ENCODE results near the gene CORO7. TPM values are rescaled to one million over a fixed set of nuclear protein-coding genes. Genes with fewer than 3 reads are reported as not detected.
A peak's percentile ranks its signal among the peaks of the same experiment; 100 is the strongest.

Gene CORO7
- total RNA-seq, 2 experiments from 2014 or later, result 167 to 176 TPM

DNA sequence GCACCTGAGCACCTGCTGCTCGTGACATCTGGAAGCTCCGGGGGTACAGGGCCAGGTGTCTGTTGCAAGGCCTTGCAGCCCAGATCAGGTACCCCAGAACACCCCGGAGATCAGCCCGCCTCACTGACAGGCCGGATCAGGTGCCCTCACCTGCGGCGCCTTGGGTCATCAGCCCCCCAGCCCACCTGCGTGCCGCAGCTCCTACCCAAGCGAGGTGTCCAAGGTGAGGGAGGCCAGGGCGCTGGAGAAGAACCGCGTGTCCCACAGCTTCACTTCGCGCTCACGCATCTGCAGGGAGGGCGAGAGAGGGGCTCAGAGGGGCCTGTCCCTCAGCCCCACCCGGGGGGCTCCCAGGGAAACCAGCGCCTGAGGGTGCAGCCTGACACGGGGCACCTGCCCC is 28.6 kb downstream of the CORO7 start:
- Mint-ChIP-seq H3K27ac (no peak overlapping the region), H3K9me3 (ENCODE audit: insufficient read depth) (no peaks in the 10 kb centered on the region), H3K4me3 (no peak overlapping the region), H3K36me3 (ENCODE audit: low read depth) (peaks cover 16% of the 10 kb centered on the region), H3K27me3 (ENCODE audit: low read depth) (no peaks in the 10 kb centered on the region), H3K4me1 (ENCODE audit: low read depth) (peaks cover 2% of the 10 kb centered on the region)
- DNase-seq, result no peak
- ChIA-PET POLR2A (no interaction called here), CTCF (no interaction called here)
- ATAC-seq, result no peak

GRCh38 chr16:4386951-4387565 is 29.3 kb downstream of the CORO7 start:
- no peak for ATAC-seq
- Mint-ChIP-seq H3K36me3 (ENCODE audit: low read depth) (peaks cover 16% of the 10 kb centered on the region), H3K27me3 (ENCODE audit: low read depth) (no peaks in the 10 kb centered on the region), H3K27ac (peak overlapping the region; percentile 24), H3K4me1 (ENCODE audit: low read depth) (no peaks in the 10 kb centered on the region), H3K4me3 (no peak overlapping the region), H3K9me3 (ENCODE audit: insufficient read depth) (no peaks in the 10 kb centered on the region)
- POLR2A ChIA-PET, result interaction anchor here (0.5 kb wide), 1 partner anchor 14 kb away, joined by 3 read pairs; no protein-coding TSS in a partner anchor
- CTCF ChIA-PET, result interaction anchor here (1.2 kb wide), 1 partner anchor 28 kb away, joined by 3 read pairs; no protein-coding TSS in a partner anchor
- no peak for DNase-seq

GRCh38 chr16:4386451-4386805 is 30.0 kb downstream of the CORO7 start:
- DNase-seq (no peak), ATAC-seq (peak; percentile 13)
- Mint-ChIP-seq H3K4me1 (ENCODE audit: low read depth) (no peaks in the 10 kb centered on the region), H3K9me3 (ENCODE audit: insufficient read depth) (no peaks in the 10 kb centered on the region), H3K27me3 (ENCODE audit: low read depth) (no peaks in the 10 kb centered on the region), H3K27ac (no peak overlapping the region), H3K36me3 (ENCODE audit: low read depth) (peaks cover 16% of the 10 kb centered on the region), H3K4me3 (no peak overlapping the region)
- ChIA-PET POLR2A (no interaction called here), CTCF (interaction anchor here (1.2 kb wide), 1 partner anchor 27 kb away, joined by 3 read pairs; no protein-coding TSS in a partner anchor)

DNA sequence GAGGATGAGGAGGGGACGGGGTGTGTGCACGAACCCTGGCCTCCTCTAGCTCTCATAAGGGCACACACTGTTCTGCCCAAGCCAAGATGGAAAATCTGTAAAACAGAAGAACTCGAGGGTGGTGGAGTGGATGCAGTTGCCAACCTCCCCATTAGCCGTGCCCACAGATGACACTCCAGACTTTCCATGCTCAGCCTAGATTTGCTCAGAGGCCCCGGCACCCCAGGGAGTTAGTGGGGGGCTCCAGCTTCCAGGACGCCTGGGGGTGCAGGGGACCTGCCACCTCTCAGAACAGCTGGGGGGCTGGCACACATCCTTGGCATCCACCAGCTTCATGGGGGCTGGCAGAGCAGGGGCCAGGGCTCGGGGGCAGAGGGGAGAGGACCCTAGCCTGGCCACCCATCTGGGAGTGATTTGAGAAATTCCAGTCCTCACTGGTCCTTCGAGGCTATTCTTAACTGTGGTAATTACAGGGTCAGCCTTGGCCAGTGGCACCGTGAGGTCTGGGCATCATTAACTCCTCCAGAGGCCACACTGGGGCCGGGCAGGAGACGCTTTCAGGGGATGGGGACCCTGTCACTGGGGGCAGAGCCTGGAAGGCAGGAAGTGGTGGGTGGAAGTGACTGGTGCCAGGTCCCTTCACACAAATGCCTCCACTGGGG is 30.5 kb downstream of the CORO7 start:
- H3K36me3 Mint-ChIP-seq (ENCODE audit: low read depth), result peaks cover 16% of the 10 kb centered on the region
- no peak for DNase-seq
- no peak for ATAC-seq
- H3K27me3 Mint-ChIP-seq (ENCODE audit: low read depth), result no peaks in the 10 kb centered on the region
- ChIA-PET POLR2A (no interaction called here), CTCF (interaction anchor here (1.2 kb wide), 1 partner anchor 27 kb away, joined by 3 read pairs; no protein-coding TSS in a partner anchor)
- no peak overlapping the region for H3K4me3 Mint-ChIP-seq
- H3K27ac Mint-ChIP-seq, result no peak overlapping the region
- no peaks in the 10 kb centered on the region for H3K9me3 Mint-ChIP-seq (ENCODE audit: insufficient read depth)
- H3K4me1 Mint-ChIP-seq (ENCODE audit: low read depth), result no peaks in the 10 kb centered on the region

GRCh38 chr16:4385066-4385788 is 31.2 kb downstream of the CORO7 start:
- Mint-ChIP-seq H3K4me3 (no peak overlapping the region), H3K27ac (no peak overlapping the region), H3K4me1 (ENCODE audit: low read depth) (no peaks in the 10 kb centered on the region), H3K27me3 (ENCODE audit: low read depth) (no peaks in the 10 kb centered on the region), H3K36me3 (ENCODE audit: low read depth) (peaks cover 15% of the 10 kb centered on the region), H3K9me3 (ENCODE audit: insufficient read depth) (no peaks in the 10 kb centered on the region)
- ChIA-PET POLR2A (no interaction called here), CTCF (no interaction called here)
- ATAC-seq (no peak), DNase-seq (no peak)

DNA sequence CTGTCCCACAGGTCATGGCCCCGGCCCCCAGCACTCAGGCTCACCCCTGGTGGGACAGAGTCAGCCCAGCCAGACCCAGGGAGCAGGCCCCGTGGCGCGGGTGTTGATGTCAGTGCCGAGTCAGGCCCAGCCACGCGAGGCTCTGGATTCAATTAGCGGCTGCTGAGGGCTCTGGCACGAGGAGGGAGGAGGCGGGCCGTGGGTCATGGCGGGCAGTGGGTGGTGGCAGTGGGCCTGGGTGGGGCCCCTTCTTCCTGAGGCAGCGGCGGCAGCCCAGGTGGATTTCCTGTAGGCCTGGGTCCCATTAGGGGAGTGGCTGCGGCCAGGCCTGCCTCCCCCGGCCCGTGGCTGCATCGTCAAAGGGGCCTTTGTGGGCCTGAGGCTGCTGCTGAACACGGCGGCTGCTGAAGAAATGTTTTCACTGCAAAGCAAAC is 31.9 kb downstream of the CORO7 start:
- H3K4me1 Mint-ChIP-seq (ENCODE audit: low read depth), result no peaks in the 10 kb centered on the region
- H3K27me3 Mint-ChIP-seq (ENCODE audit: low read depth), result no peaks in the 10 kb centered on the region
- H3K27ac Mint-ChIP-seq, result no peak overlapping the region
- no peaks in the 10 kb centered on the region for H3K9me3 Mint-ChIP-seq (ENCODE audit: insufficient read depth)
- DNase-seq, result no peak
- peaks cover 10% of the 10 kb centered on the region for H3K36me3 Mint-ChIP-seq (ENCODE audit: low read depth)
- ATAC-seq, result no peak
- POLR2A ChIA-PET, result no interaction called here
- CTCF ChIA-PET, result no interaction called here
- H3K4me3 Mint-ChIP-seq, result no peak overlapping the region

DNA sequence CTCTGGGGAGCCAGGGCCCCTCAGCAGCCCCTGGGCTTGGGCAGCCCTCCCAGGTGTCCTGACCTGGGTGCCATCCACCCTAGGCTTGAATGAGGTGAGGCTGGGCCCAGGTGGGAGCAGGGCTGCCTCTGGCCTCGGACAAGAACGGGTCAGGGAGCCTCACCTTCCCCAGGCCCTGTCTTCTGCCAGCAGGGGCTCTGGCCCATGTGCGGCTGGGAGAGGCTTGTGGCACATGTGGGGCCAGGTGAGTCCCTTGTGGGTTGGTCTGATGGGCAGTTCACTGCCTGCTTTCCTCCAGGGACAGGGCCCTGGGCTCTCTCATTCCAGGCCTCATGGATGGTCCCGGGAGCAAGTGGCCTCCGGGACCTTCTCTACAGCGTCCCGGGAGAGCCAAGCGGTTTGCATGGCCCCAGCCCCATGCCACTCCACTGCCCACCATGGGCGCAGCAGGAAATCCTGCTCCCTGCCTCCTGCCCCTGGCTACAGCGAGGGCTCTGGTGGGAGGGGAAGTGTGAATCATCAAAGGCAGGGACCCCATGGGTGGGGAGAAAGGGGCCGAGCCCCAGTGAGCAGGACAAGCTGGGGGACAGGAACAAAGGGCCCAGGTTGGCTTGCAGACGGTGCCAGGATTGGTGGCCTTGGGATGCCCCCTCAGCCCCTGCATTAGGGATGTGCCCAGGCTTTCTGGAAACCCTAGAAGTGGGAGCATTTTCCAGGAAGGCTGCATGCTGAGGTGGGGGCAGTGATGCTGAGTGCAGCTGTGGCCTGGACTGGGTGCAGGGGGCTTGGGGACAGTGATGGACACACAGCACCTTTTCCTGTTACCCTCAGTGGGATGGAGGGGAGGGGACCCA is 32.6 kb downstream of the CORO7 start:
- H3K9me3 Mint-ChIP-seq (ENCODE audit: insufficient read depth), result no peaks in the 10 kb centered on the region
- no peaks in the 10 kb centered on the region for H3K4me1 Mint-ChIP-seq (ENCODE audit: low read depth)
- ATAC-seq (no peak), DNase-seq (no peak)
- no peaks in the 10 kb centered on the region for H3K27me3 Mint-ChIP-seq (ENCODE audit: low read depth)
- H3K36me3 Mint-ChIP-seq (ENCODE audit: low read depth), result peaks cover 10% of the 10 kb centered on the region
- no peak overlapping the region for H3K4me3 Mint-ChIP-seq
- no peak overlapping the region for H3K27ac Mint-ChIP-seq
- ChIA-PET POLR2A (no interaction called here), CTCF (no interaction called here)

- H3K9me3 Mint-ChIP-seq (ENCODE audit: insufficient read depth), result no peaks in the 10 kb centered on the region
- H3K27me3 Mint-ChIP-seq (ENCODE audit: low read depth), result no peaks in the 10 kb centered on the region
- ATAC-seq (no peak), DNase-seq (no peak)
- H3K36me3 Mint-ChIP-seq (ENCODE audit: low read depth), result peaks cover 10% of the 10 kb centered on the region
- no peaks in the 10 kb centered on the region for H3K4me1 Mint-ChIP-seq (ENCODE audit: low read depth)
- H3K27ac Mint-ChIP-seq, result no peak overlapping the region
- ChIA-PET CTCF (no interaction called here), POLR2A (no interaction called here)
- no peak overlapping the region for H3K4me3 Mint-ChIP-seq
Observed at GRCh38 chr16:4382795-4383357, 33.5 kb downstream of the CORO7 start.

DNA sequence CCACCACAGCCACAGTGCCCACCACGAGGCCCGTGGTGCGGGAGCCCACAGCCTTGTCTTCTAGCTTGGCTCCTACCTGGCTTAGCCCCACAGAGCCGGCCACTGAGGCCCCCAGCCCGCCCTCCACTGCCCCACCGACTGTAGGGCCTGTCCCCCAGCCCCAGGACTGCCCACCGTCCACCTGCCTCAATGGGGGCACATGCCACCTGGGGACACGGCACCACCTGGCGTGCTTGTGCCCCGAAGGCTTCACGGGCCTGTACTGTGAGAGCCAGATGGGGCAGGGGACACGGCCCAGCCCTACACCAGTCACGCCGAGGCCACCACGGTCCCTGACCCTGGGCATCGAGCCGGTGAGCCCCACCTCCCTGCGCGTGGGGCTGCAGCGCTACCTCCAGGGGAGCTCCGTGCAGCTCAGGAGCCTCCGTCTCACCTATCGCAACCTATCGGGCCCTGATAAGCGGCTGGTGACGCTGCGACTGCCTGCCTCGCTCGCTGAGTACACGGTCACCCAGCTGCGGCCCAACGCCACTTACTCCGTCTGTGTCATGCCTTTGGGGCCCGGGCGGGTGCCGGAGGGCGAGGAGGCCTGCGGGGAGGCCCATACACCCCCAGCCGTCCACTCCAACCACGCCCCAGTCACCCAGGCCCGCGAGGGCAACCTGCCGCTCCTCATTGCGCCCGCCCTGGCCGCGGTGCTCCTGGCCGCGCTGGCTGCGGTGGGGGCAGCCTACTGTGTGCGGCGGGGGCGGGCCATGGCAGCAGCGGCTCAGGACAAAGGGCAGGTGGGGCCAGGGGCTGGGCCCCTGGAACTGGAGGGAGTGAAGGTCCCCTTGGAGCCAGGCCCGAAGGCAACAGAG is 34.2 kb downstream of the CORO7 start:
- Mint-ChIP-seq H3K4me3 (no peak overlapping the region), H3K9me3 (ENCODE audit: insufficient read depth) (no peaks in the 10 kb centered on the region), H3K4me1 (ENCODE audit: low read depth) (no peaks in the 10 kb centered on the region), H3K27ac (no peak overlapping the region), H3K27me3 (ENCODE audit: low read depth) (no peaks in the 10 kb centered on the region), H3K36me3 (ENCODE audit: low read depth) (peaks cover 7% of the 10 kb centered on the region)
- ChIA-PET POLR2A (no interaction called here), CTCF (interaction anchor here (0.8 kb wide), 1 partner anchor 23 kb away, joined by 3 read pairs; no protein-coding TSS in a partner anchor)
- ATAC-seq (no peak), DNase-seq (no peak)

DNA sequence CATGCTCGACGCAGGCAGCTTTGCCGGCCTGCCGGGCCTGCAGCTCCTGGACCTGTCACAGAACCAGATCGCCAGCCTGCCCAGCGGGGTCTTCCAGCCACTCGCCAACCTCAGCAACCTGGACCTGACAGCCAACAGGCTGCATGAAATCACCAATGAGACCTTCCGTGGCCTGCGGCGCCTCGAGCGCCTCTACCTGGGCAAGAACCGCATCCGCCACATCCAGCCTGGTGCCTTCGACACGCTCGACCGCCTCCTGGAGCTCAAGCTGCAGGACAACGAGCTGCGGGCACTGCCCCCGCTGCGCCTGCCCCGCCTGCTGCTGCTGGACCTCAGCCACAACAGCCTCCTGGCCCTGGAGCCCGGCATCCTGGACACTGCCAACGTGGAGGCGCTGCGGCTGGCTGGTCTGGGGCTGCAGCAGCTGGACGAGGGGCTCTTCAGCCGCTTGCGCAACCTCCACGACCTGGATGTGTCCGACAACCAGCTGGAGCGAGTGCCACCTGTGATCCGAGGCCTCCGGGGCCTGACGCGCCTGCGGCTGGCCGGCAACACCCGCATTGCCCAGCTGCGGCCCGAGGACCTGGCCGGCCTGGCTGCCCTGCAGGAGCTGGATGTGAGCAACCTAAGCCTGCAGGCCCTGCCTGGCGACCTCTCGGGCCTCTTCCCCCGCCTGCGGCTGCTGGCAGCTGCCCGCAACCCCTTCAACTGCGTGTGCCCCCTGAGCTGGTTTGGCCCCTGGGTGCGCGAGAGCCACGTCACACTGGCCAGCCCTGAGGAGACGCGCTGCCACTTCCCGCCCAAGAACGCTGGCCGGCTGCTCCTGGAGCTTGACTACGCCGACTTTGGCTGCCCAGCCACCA is 35.1 kb downstream of the CORO7 start:
- H3K4me3 Mint-ChIP-seq, result no peak overlapping the region
- H3K9me3 Mint-ChIP-seq (ENCODE audit: insufficient read depth), result no peaks in the 10 kb centered on the region
- CTCF ChIA-PET, result interaction anchor here (0.8 kb wide), 1 partner anchor 22 kb away, joined by 3 read pairs; no protein-coding TSS in a partner anchor
- H3K36me3 Mint-ChIP-seq (ENCODE audit: low read depth), result peaks cover 7% of the 10 kb centered on the region
- no peaks in the 10 kb centered on the region for H3K27me3 Mint-ChIP-seq (ENCODE audit: low read depth)
- H3K27ac Mint-ChIP-seq, result no peak overlapping the region
- ATAC-seq (no peak), DNase-seq (no peak)
- no peaks in the 10 kb centered on the region for H3K4me1 Mint-ChIP-seq (ENCODE audit: low read depth)
- POLR2A ChIA-PET, result no interaction called here
